ENCODE measurements around the gene CXCR6. TPM values are rescaled to one million over a fixed set of nuclear protein-coding genes. Genes with fewer than 3 reads are reported as not detected.

CXCR6 gene
- total RNA-seq, 1 donor from 2014 or later: 2.1 TPM

- no peaks in the 10 kb centered on the region for H3K36me3 ChIP-seq
- no peak for TF ChIP-seq CTCF (IDR thresholded peaks at IDR 0.05)
- H3K4me3 ChIP-seq: no peak overlapping the region
- H3K27ac ChIP-seq: no peak overlapping the region
- H3K9me3 ChIP-seq: no peaks in the 10 kb centered on the region
- no peak for DNase-seq (ENCODE audit: low spot score in 2 of 2)
- H3K4me1 ChIP-seq: no peaks in the 10 kb centered on the region
- intact Hi-C loops (cut with DNase I): no loop called here
- H3K27me3 ChIP-seq: no peaks in the 10 kb centered on the region
These were observed 37.5 kb upstream of the CXCR6 start for GRCh38 chr3:45905755-45906154.

GRCh38 chr3:45906681-45907407, 36.4 kb upstream of the CXCR6 start:
- intact Hi-C loops (cut with DNase I): no loop called here
- DNase-seq (ENCODE audit: low spot score in 2 of 2): no peak
- Histone ChIP-seq H3K27me3 (no peaks in the 10 kb centered on the region), H3K4me3 (no peak overlapping the region), H3K27ac (no peak overlapping the region), H3K4me1 (no peaks in the 10 kb centered on the region), H3K9me3 (no peaks in the 10 kb centered on the region), H3K36me3 (no peaks in the 10 kb centered on the region)
- TF ChIP-seq CTCF (IDR thresholded peaks at IDR 0.05): peak in 1 of 3 experiments; percentile 39

GRCh38 chr3:45907769-45908705, 35.2 kb upstream of the CXCR6 start:
- no peaks in the 10 kb centered on the region for H3K36me3 ChIP-seq
- DNase-seq (ENCODE audit: low spot score in 2 of 2): no peak
- H3K4me3 ChIP-seq: no peak overlapping the region
- no peak for TF ChIP-seq CTCF (IDR thresholded peaks at IDR 0.05)
- H3K27me3 ChIP-seq: no peaks in the 10 kb centered on the region
- no peaks in the 10 kb centered on the region for H3K4me1 ChIP-seq
- H3K27ac ChIP-seq: no peak overlapping the region
- no peaks in the 10 kb centered on the region for H3K9me3 ChIP-seq
- intact Hi-C loops (cut with DNase I): no loop called here

- no peak overlapping the region for H3K4me3 ChIP-seq
- H3K36me3 ChIP-seq: no peaks in the 10 kb centered on the region
- no peaks in the 10 kb centered on the region for H3K27me3 ChIP-seq
- DNase-seq (ENCODE audit: low spot score in 2 of 2): no peak
- H3K27ac ChIP-seq: no peak overlapping the region
- H3K9me3 ChIP-seq: no peaks in the 10 kb centered on the region
- intact Hi-C loops (cut with DNase I): no loop called here
- no peaks in the 10 kb centered on the region for H3K4me1 ChIP-seq
- no peak for TF ChIP-seq CTCF (IDR thresholded peaks at IDR 0.05)
These were observed 34.5 kb upstream of the CXCR6 start for GRCh38 chr3:45908761-45909160.

- Histone ChIP-seq H3K4me1 (no peaks in the 10 kb centered on the region), H3K27me3 (no peaks in the 10 kb centered on the region), H3K27ac (no peak overlapping the region), H3K36me3 (no peaks in the 10 kb centered on the region), H3K4me3 (no peak overlapping the region), H3K9me3 (no peaks in the 10 kb centered on the region)
- intact Hi-C loops (cut with DNase I): no loop called here
- no peak for TF ChIP-seq CTCF (IDR thresholded peaks at IDR 0.05)
- DNase-seq (ENCODE audit: low spot score in 2 of 2): no peak
These were observed 33.7 kb upstream of the CXCR6 start for GRCh38 chr3:45909542-45909941.

Measured in ascending aorta (tissue), 2 donors.